KOPT-K1 (cell line): Measurements from ENCODE around the gene FAM219A.
"Not testable (repeated sequence)": the region's sequence is repeated elsewhere in the genome, so short reads cannot be mapped to it uniquely, and the experiment has no call there.

Experiments used
- H3K27ac ChIP-seq: fragments of 200-600 bp; sonication (generic); 2 replicates; pipeline ENCODE4 v1.5.1; 2016; ENCODE audit warnings: antibody characterized with exemption, mild to moderate bottlenecking, low read depth, low read length; ENCODE audit not compliant: poor library complexity, severe bottlenecking
- H3K36me3 ChIP-seq: fragments of 200-600 bp; sonication (generic); 2 replicates; pipeline ENCODE4 v1.5.1; 2017; ENCODE audit warnings: antibody characterized with exemption, mild to moderate bottlenecking, low read length, moderate library complexity; ENCODE audit not compliant: insufficient read depth
- H3K9me3 ChIP-seq: fragments of 200-600 bp; sonication (generic); 2 replicates; pipeline ENCODE4 v1.5.1; 2017; ENCODE audit warnings: antibody characterized with exemption, low read length, mild to moderate bottlenecking; ENCODE audit not compliant: insufficient read depth, poor library complexity, severe bottlenecking

The FAM219A gene

GRCh38 chr9:34374339-34374738 is 84.0 kb downstream of the FAM219A start:
- no peak overlapping the region for H3K27ac ChIP-seq

DNA sequence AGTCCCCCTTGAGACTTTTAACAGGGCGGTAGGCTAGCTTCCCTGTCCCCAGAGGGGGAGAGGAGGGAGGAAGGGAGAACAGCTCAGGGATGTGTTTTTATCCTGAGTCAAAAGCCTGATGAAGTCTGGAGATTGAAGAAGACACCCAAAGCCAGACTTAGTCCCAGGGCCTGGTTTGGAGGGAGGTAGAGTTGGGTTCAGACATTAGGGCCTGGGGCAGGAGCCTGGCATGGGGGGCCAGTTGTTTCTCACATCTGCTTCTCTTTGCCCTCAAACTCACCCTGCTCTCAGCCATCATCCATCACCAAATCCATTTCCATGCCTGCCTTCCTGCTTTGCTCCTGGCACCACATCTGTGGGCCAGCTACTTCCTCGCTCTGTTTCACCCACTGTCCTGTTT is 84.6 kb downstream of the FAM219A start:
- Histone ChIP-seq H3K27ac (no peak overlapping the region), H3K9me3 (peaks cover 31% of the 10 kb centered on the region), H3K36me3 (peaks cover 17% of the 10 kb centered on the region; the same call in 1 of the 2 replicates)

More at GRCh38 chr9:34374339-34374738, 84.0 kb downstream of the FAM219A start:
- H3K9me3 ChIP-seq: peaks cover 25% of the 10 kb centered on the region
- peaks cover 17% of the 10 kb centered on the region; the same call in 1 of the 2 replicates for H3K36me3 ChIP-seq

DNA sequence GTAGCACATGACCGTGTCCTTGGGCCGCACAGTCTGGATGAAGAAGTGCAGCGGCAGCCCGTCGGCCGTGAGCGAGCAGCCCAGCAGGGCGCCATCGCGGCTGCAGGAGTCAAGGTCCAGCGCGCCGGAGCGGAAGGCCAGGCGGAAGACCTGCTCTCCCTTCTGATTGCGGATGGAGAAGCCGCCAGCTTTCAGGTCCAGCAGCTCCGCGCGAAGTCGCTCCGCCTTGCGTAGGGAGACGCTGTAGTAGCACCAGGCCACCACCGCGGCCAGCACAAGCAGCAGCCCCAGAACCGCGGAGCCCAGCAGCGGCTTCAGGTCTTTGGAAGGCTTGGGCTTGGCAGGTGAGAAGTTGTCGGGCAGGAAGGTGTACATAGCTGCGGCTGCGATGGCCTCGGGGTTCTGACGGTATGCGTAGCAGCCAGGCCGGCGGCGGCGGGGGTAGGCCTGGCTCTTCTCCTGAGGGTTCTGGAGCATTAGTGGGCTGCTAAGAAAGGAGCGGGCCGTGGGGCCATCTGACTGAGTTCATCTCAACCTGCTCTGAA is 85.8 kb downstream of the FAM219A start:
- H3K9me3 ChIP-seq: peaks cover 43% of the 10 kb centered on the region
- H3K27ac ChIP-seq: no peak overlapping the region
- peaks cover 17% of the 10 kb centered on the region; the same call in 1 of the 2 replicates for H3K36me3 ChIP-seq

- Histone ChIP-seq H3K9me3 (peaks cover 49% of the 10 kb centered on the region), H3K27ac (no peak overlapping the region), H3K36me3 (peaks cover 17% of the 10 kb centered on the region; the same call in 1 of the 2 replicates)
Observed at GRCh38 chr9:34371886-34372466, 86.4 kb downstream of the FAM219A start.

- H3K27ac ChIP-seq: no peak overlapping the region
- peaks cover 17% of the 10 kb centered on the region; the same call in 1 of the 2 replicates for H3K36me3 ChIP-seq
- peaks cover 49% of the 10 kb centered on the region for H3K9me3 ChIP-seq
Observed at GRCh38 chr9:34370970-34371880, 87.1 kb downstream of the FAM219A start.

GRCh38 chr9:34370335-34370969 is 87.9 kb downstream of the FAM219A start:
- Histone ChIP-seq H3K27ac (no peak overlapping the region), H3K9me3 (peaks cover 49% of the 10 kb centered on the region), H3K36me3 (peaks cover 17% of the 10 kb centered on the region; the same call in 1 of the 2 replicates)

DNA sequence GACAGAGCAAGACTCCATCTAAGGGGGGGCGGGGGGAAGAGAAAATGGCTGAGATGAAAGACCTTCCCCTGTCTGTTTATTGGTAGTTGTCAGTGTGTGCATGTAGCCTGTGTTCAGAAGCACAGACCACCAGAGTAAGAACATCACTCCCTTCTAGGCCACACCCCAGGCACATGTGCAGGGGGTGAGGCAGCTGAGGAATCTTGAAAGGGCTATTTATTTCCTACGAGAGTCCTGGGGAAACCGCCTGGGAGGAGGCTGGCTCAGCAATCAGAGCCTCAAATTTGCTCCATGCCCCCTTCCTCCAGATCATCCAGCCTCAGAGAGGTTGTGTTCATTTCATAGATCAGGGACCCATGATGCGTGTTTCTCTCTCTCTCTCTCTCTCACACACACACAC is 88.7 kb downstream of the FAM219A start:
- H3K9me3 ChIP-seq: peaks cover 49% of the 10 kb centered on the region
- H3K36me3 ChIP-seq: peaks cover 17% of the 10 kb centered on the region; the same call in 1 of the 2 replicates
- H3K27ac ChIP-seq: no peak overlapping the region

DNA sequence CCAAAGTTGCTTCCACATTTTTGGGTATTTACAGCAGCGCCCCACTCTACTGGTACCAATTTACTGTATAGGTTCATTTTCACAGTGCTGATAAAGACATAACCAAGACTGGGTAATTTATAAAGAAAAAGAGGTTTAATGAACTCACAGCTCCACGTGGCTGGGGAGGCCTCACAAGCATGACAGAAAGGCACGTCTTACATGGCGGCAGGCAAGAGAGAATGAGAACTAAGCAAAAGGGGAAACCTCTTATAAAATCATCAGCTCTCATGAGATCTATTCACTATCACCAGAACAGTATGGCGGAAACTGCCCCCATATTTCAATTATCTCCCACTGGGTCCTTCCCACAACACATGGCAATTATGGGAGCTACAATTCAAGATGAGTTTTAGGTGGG is 89.6 kb downstream of the FAM219A start:
- not testable (repeated sequence) for H3K27ac ChIP-seq
- peaks cover 49% of the 10 kb centered on the region for H3K9me3 ChIP-seq
- peaks cover 17% of the 10 kb centered on the region; the same call in 1 of the 2 replicates for H3K36me3 ChIP-seq

- H3K27ac ChIP-seq: not testable (repeated sequence)
- Histone ChIP-seq H3K36me3 (peaks cover 17% of the 10 kb centered on the region; the same call in 1 of the 2 replicates), H3K9me3 (peaks cover 49% of the 10 kb centered on the region)
Observed at GRCh38 chr9:34367751-34368410, 90.5 kb downstream of the FAM219A start.

GRCh38 chr9:34366365-34366764 is 92.0 kb downstream of the FAM219A start:
- no peak overlapping the region for H3K27ac ChIP-seq
- H3K9me3 ChIP-seq: peaks cover 40% of the 10 kb centered on the region
- H3K36me3 ChIP-seq: peaks cover 12% of the 10 kb centered on the region; the same call in 1 of the 2 replicates

DNA sequence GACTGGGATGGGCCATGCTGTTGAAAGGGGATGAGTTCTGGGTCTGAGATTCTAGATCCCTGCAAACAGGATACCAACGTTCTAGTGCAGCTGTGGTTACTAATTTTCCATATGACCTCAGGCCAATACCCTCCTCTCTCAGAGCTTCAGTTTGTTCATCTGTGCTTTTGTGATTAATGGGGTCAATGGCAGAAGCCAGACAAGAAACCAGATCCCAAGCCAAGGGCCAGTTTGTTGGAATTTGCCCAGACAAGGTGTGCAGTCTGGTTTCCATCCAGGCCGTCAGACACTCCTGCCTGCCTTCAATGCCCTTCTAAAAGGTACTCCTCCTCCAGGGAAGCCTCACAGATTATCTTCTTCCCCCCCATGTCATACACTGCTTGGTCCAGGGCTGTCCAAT is 93.1 kb downstream of the FAM219A start:
- H3K9me3 ChIP-seq: peaks cover 29% of the 10 kb centered on the region
- H3K36me3 ChIP-seq: peaks cover 2% of the 10 kb centered on the region; the same call in 1 of the 2 replicates
- H3K27ac ChIP-seq: no peak overlapping the region

DNA sequence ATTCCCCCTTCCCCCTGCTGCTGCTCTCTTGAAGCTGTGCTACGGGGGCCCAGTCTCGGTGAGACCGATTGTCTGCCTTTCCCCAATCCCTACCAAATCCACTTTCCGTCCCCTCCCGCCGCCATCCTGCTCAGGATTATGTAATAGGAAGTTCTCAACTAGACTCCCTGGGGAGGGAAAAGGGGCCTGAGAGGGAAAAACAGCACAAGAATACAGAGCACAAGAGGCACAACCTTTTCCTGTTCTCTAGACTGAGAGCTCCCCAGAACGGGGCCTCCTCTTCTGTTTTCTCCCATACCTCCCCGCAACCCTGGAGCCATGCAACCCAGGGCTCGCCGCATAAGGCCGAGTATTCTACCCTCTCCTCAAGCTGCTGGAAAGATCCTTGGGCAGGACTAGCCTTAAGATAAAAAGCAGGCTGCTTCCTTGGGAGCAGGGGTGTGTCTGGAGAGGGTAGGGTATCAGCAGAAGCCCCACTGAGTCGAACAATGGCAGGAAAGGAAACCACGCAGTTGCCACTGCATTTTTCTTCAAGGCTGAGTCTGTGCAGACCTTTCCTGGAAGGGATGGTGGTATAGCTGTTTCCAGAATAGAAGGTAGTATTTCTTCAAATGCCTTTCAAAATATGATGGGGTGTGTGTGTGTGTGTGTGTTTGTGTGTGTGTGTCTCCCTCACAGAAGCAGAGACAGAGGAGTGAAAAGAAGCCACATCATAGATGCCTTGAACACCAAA is 94.6 kb downstream of the FAM219A start:
- Histone ChIP-seq H3K27ac (no peak overlapping the region), H3K36me3 (no peaks in the 10 kb centered on the region), H3K9me3 (peaks cover 18% of the 10 kb centered on the region)

DNA sequence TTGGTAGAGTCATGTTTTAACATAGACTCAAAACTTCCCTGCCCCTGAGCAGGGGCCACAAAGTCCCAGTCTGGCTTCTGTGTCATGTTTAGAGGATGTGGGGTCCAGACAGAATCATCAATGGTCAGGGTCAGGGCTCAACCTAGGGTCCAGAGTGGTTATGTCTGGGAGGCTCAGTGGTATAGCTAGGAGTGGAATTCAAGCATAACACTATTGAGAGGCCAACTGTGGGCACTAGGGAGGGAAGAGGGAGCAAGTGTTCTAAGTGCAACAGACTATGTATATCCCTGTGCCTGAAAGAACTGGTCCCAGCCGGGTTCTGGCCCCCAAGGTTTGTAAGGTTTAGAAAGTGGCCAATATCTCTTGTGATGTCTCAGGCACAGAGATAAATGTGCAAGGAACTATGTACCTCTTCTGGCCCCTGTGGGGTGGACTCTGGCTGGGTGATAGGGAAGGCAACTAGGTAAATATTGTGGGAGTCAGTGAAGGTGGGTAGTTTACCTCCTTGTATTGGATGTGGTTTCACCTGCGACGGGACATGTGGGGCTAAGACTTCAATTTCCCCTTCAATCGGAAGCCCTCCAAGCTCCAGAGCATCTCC is 95.7 kb downstream of the FAM219A start:
- Histone ChIP-seq H3K36me3 (no peaks in the 10 kb centered on the region), H3K9me3 (peaks cover 8% of the 10 kb centered on the region), H3K27ac (no peak overlapping the region)
